Smooth muscle cell of the coronary artery (primary cell): Measurements from ENCODE around the gene ZNF649. TPM values are rescaled to one million over a fixed set of nuclear protein-coding genes. Genes with fewer than 3 reads are reported as not detected.

Experiments
- total RNA-seq: library from RNA; depleted of rRNA; stranded (reverse); fragments of >200 nt; gene quantifications from 2 replicates; pipeline ENCODE4 v1.2.3, GENCODE V29; 2014; ENCODE audit warnings: low replicate concordance

ZNF649 gene
- total RNA-seq, result 4.9 and 8.1 TPM in 2 replicates

DNA sequence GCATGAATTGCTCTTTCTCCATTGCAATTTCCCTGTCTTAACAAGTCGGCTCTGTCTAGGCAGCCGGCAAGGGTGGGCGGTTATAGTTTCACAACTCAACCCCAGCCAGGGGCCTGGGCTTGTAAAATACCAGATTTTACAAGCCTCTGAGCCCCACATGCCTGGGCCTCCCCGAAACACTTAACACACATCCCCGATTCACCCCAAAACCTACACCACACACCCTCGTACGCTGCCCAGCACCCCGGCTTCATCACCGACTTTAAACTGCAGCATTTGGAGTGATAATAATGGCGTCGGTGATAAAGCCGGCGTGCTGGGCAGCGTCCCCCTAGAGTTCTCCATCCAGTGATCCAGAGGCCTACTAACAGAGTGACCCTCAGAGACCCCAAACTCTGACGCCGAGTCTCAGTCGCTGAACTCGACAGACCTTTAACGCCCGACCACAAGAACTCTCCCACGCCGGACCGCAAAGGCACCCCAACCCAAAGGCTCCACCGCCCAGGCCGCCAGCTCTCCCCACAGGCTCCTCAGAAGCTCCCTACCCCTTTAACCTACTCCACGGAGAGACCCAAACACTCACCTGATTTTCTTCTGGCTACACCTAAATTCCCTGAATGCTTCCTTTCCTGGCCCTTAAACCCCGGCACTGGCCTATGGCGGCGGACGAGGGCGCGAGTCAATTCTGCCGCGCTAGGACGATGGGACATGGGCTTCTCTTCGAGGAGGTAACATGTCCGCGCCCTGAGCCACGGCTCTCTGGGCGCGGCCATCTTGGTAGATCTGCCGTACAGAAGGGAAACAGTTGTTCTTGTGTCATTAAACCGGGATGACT, at the start of gene ZNF649:
Gene ZNF649 (minus strand): TSS at position 687 of the 835 bp plus-strand sequence. CDS start 4,910 bp downstream, outside the sequence.

DNA sequence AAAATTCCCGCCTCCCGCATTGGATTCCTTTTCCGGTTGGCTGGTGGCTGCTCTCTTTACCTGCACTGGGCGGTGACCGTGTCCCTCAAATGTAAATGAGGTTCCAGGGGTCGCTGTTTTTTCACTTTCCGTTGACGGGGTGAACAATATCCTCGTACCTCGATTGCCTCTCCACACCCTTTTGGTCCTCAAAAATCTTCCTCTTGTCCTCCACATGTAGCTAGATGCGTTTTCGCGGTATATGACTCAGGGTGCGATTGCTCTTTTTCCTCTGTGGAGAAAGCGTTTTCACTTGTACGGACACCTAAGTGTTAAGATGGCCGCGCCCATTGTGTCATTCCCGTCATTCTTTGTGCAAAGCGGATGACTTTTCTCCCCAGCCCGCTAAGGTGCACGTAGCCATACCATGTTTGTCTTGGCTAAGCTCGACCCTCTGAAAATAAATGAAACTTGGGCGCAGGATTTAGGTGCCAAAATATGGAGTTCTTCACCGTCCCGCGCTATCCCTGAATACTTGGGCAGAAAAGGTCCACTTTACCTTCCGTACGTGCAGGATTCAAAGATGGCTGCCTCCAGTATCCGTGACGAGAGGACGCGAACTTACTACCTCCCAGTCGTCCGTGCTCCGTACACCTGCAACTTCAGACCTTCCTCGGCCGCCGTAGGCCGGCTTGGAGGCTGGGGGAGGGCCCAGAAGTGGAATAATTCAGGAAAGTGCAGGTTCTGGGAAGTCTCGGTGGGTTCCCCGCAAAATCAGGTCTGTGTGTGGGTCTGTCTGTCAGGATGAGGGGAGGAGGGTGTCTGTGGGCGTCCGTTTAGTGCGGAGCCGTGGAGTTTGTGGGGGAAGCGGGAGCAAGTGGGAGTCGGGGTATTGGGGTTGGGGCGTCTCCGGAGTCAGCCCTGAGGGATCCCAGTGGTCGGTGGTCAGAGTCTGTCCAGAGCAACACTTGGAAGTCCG, 22.2 kb upstream of the ZNF649 start, which contains the start of gene ZNF613:
Gene ZNF613 (plus strand): TSS at position 689 of the 958 bp plus-strand sequence. CDS start 8,749 bp downstream, outside the sequence.

DNA sequence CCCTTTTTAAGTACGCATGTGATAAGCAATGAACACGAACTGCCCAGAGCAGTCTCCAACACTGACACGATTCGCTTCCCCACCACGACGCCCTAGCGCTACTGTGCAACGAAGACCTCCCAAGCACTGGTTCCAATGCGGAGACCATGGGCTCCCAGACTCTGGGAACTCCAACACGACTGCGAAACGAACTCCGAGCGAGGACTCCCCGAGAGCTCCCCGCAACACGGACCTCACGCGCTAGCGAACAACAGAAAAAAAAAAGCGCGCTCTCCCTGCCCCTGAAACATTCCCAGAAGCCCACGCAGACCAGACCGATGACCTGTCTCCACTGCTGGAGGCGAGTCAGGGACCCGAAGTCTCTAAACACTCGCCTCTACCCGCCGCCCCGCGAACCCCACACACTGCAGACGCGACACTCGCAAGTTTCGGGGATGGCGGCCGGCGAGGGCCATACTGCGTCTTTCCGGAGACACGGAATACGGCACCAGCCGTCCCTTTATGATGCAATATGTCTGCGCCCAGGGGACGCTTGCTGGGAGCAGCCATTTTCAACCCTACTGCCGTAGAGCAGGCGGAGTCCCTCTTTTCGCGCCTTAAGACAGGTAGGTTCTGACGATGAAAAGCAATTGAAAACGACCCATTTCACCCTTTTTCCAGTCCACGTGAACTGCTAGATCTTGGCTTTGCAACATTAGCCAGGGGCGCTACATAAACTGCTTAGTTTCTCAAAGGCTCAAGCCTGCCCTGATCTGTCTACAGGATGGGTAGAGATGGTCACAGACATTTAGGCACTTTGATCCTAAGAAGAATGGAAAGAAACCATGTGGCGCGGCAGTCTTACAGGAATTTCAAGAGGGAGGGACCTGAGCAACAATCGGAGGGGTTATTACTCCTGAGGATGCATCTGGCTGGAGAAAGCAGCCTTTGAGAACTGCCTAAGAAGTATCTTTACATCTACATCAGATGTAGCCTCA, 17.0 kb downstream of the ZNF649 start, which contains the start of gene ZNF577:
Gene ZNF577 (minus strand): TSS at position 430 of the 977 bp plus-strand sequence. CDS start 7,569 bp downstream, outside the sequence.

Other genes starting within 250 kb of the ZNF649 start
- 8.5 and 12.8 TPM in 2 replicates for gene SPACA6, start 211.7 kb downstream of the ZNF649 start, total RNA-seq
- 0.08 and 0.23 TPM in 2 replicates for gene HAS1, start 181.0 kb downstream of the ZNF649 start, total RNA-seq
- 0.47 TPM in 1 of 2 replicates, not detected in the other for gene FPR1, start 153.1 kb downstream of the ZNF649 start, total RNA-seq
- gene FPR2, start 143.8 kb downstream of the ZNF649 start, total RNA-seq, result not detected in 2 replicates
- gene FPR3, start 109.9 kb downstream of the ZNF649 start, total RNA-seq, result 0.23 TPM in 1 of 2 replicates, not detected in the other
- gene ZNF577, start 17.1 kb downstream of the ZNF649 start, total RNA-seq, result 7.1 and 8.7 TPM in 2 replicates
- gene ZNF613, start 22.5 kb upstream of the ZNF649 start, total RNA-seq, result 5.6 and 8.1 TPM in 2 replicates
- 8.0 and 14.3 TPM in 2 replicates for gene ZNF350, start 81.8 kb upstream of the ZNF649 start, total RNA-seq
- 10.7 and 17.6 TPM in 2 replicates for gene ZNF615, start 103.2 kb upstream of the ZNF649 start, total RNA-seq
- 6.8 and 10.9 TPM in 2 replicates for gene ZNF614, start 123.4 kb upstream of the ZNF649 start, total RNA-seq
- 6.1 and 9.5 TPM in 2 replicates for gene ZNF432, start 143.8 kb upstream of the ZNF649 start, total RNA-seq
- 16.1 and 25.4 TPM in 2 replicates for gene ZNF841, start 190.7 kb upstream of the ZNF649 start, total RNA-seq
- gene ZNF616, start 234.9 kb upstream of the ZNF649 start, total RNA-seq, result 10.6 and 11.6 TPM in 2 replicates